Measurements from ENCODE around the gene TSSC4.

Gene TSSC4

DNA sequence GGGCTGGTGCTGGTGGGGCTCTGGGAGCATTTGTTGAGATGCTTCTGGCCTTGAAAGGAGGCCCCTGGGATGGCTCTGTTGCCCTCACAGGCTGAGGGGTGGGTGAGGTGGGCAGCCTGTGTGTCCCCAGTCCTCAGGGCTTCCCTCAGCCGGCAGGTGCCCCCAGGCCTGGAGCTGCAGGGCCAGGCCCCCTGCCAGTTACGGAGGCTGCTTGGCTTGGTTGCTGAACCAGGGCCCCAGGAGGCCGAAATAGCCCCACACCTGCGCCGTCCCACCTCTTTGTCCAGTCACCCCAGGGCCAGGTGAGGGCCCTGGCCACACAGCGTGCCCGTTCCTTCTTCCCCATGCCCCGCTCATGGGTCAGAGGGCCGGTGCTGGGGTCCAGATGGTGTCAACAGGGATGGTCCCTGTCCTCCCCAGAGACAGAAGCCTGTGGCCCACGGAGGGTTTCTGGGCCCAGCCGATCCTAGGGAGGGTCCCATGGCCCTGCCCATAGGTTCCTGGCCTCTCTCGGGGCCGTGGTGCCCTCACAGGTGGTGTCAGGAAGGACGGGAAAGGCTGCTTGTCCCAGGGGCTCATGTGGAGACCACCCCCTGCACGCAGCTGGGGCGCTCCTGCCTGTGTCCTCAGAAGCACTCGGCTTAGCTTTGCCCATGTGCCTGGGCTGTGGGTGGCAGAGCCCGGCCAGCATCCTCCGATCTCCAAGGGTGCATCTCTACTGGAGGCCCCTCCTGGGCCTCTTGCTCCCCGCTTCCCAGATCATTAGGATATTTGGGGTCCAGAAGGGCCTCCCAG lies 9.2 kb upstream of the TSSC4 start:
- H3K4me3 ChIP-seq (ENCODE audit: low read depth in 1 of 2, low read length in 1 of 2) = no peak overlapping the region
- no peak overlapping the region for H3K27ac ChIP-seq
- no peaks in the 10 kb centered on the region for H3K27me3 ChIP-seq
- no peaks in the 10 kb centered on the region for H3K4me1 ChIP-seq (ENCODE audit: control insufficient read depth in 1 of 2, insufficient read depth in 1 of 2, low read depth in 1 of 2, low read length in 1 of 2)
- H3K9me3 ChIP-seq = no peaks in the 10 kb centered on the region
- H3K36me3 ChIP-seq = no peaks in the 10 kb centered on the region
- TF ChIP-seq, protein P1, sequence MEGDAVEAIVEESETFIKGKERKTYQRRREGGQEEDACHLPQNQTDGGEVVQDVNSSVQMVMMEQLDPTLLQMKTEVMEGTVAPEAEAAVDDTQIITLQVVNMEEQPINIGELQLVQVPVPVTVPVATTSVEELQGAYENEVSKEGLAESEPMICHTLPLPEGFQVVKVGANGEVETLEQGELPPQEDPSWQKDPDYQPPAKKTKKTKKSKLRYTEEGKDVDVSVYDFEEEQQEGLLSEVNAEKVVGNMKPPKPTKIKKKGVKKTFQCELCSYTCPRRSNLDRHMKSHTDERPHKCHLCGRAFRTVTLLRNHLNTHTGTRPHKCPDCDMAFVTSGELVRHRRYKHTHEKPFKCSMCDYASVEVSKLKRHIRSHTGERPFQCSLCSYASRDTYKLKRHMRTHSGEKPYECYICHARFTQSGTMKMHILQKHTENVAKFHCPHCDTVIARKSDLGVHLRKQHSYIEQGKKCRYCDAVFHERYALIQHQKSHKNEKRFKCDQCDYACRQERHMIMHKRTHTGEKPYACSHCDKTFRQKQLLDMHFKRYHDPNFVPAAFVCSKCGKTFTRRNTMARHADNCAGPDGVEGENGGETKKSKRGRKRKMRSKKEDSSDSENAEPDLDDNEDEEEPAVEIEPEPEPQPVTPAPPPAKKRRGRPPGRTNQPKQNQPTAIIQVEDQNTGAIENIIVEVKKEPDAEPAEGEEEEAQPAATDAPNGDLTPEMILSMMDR (IDR thresholded peaks at IDR 0.05) = no peak

DNA sequence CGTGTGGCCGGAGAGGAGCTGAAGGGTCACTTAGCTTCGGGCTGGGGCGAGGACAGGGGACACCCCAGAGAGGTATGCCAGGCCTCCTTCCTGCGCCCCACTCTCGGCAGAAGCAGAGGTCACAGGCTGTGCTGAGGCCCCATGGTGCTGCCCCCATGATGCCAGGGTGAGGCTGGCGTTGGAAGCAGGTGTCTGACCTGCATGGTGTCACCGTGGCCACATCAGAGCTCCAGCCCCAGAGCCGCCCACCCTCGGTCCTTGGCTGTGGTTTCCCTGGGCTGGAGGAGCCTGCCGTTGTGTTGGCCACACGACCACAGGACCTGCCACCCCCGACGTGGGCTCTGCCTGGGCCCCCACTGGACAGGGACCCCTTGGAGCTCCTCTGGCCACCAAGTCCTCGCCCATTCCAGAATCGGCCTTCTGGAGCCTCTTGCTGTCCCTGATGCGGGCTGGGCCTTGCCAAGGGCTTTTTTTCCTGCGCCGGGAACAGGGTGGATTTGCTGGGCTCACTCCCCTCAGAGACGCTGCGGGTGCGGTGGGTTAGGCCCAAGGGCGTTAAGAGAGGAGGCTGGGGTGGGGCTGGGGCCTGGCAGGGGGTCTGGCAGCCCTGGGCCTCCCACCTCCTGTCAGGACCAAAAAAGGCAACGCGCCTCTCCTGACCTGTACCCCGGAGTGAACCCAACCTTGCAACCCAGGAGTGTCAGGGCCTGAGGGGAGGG lies 8.2 kb upstream of the TSSC4 start:
- Histone ChIP-seq H3K27me3 (no peaks in the 10 kb centered on the region), H3K4me3 (ENCODE audit: low read depth in 1 of 2, low read length in 1 of 2) (no peak overlapping the region), H3K27ac (no peak overlapping the region), H3K9me3 (no peaks in the 10 kb centered on the region), H3K36me3 (no peaks in the 10 kb centered on the region), H3K4me1 (ENCODE audit: control insufficient read depth in 1 of 2, insufficient read depth in 1 of 2, low read depth in 1 of 2, low read length in 1 of 2) (no peaks in the 10 kb centered on the region)
- TF ChIP-seq, protein P1 (IDR thresholded peaks at IDR 0.05) = no peak

DNA sequence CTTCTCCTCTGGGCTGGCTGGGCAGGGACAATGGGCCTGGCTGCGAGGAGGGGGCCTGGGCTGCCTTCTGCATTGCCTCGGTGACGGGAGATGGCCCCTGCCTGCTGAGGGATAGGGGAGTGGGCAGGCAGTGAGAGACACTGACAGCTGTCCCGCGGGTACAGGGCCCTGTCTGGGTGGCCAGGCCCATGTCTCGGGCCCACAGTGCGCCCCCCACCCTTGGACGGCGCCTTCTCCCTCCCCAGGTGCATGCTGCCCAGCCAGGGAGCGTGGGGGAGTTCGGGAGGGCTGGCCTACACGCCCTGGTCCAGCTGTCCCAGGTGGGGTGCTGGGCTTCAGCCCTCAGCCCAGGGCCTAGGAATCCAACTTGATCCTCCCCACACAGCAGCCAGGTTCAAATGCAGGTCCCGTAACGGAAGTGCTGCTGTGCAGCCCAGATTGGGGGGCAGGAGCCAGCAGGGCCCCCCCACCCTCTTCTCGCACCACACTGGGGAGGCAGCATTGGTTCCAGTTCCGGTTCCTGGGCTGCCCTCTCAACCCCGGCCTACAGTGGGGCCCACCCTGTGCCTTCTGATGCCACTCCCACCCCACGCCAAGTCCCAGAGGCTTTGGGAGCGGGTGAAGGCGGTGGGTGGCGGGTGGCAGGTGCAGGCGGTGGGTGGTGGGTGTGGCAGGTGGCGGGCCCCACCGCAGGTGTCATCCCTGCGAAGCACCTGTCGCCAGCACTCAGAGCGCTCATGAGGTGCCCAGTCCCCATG lies 7.3 kb upstream of the TSSC4 start:
- H3K4me1 ChIP-seq (ENCODE audit: control insufficient read depth in 1 of 2, insufficient read depth in 1 of 2, low read depth in 1 of 2, low read length in 1 of 2) = no peaks in the 10 kb centered on the region
- H3K4me3 ChIP-seq (ENCODE audit: low read depth in 1 of 2, low read length in 1 of 2) = no peak overlapping the region
- H3K27ac ChIP-seq = no peak overlapping the region
- TF ChIP-seq, protein P1 (IDR thresholded peaks at IDR 0.05) = no peak
- no peaks in the 10 kb centered on the region for H3K27me3 ChIP-seq
- H3K36me3 ChIP-seq = no peaks in the 10 kb centered on the region
- H3K9me3 ChIP-seq = no peaks in the 10 kb centered on the region

DNA sequence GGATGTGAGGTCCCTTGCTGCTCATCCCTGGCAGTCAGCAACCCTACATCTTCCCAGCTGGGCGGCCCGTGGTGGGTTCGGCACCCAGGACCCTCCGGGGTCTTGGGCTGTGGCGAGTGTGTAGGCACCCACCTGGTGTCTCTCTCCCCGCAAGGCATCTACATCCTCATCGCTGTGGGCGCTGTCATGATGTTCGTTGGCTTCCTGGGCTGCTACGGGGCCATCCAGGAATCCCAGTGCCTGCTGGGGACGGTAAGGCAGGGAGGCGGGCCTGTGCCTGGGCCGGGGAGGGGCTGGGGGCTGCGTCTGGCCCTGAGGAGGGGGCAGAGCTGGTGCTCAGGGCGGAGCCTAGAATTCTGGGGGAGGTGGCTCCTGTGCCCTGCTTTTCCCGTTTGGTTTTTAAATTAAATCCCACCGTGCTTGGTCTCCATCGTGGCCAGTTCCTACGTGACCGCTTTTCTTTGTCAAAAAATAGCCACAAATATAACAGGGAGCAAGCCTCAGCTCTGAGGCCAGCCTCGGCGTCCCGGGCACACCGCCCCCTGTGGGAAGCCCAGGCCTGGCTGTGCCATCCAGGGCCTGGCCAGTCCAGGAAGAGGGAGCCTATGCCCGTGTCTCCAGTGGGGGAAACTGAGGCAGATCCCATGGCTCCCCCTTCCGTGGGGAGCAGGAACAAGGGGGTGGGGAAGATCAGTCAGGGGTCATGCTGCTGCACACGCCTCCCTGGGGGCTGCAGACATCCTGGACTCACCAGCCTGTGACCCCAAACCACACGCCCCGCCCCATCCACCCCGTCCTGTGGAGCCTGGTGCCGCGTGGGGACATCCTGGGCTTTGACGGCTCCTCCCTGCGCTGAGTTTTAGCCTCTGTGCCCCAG lies 6.4 kb upstream of the TSSC4 start:
- H3K27ac ChIP-seq = no peak overlapping the region
- H3K36me3 ChIP-seq = no peaks in the 10 kb centered on the region
- H3K9me3 ChIP-seq = no peaks in the 10 kb centered on the region
- no peaks in the 10 kb centered on the region for H3K27me3 ChIP-seq
- H3K4me1 ChIP-seq (ENCODE audit: control insufficient read depth in 1 of 2, insufficient read depth in 1 of 2, low read depth in 1 of 2, low read length in 1 of 2) = peaks cover under 1 to 3% of the 10 kb centered on the region in 2 experiments
- no peak overlapping the region for H3K4me3 ChIP-seq (ENCODE audit: low read depth in 1 of 2, low read length in 1 of 2)
- TF ChIP-seq, protein P1 (IDR thresholded peaks at IDR 0.05) = no peak

DNA sequence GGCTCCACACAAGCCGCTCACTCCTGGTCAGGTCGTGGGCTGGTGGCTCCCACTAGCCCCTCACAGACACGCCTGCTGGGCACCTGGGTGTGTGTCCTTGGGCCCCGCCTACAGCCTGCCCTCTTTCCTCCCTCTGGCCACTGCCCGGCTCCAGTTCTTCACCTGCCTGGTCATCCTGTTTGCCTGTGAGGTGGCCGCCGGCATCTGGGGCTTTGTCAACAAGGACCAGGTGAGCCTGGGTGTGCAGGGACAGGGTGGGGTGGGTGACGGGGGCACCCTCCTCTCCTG lies 5.8 kb upstream of the TSSC4 start:
- H3K27me3 ChIP-seq = no peaks in the 10 kb centered on the region
- no peaks in the 10 kb centered on the region for H3K9me3 ChIP-seq
- H3K4me1 ChIP-seq (ENCODE audit: control insufficient read depth in 1 of 2, insufficient read depth in 1 of 2, low read depth in 1 of 2, low read length in 1 of 2) = peaks cover 6 to 9% of the 10 kb centered on the region in 2 experiments
- H3K27ac ChIP-seq = no peak overlapping the region
- no peaks in the 10 kb centered on the region for H3K36me3 ChIP-seq
- no peak overlapping the region for H3K4me3 ChIP-seq (ENCODE audit: low read depth in 1 of 2, low read length in 1 of 2)
- TF ChIP-seq, protein P1 (IDR thresholded peaks at IDR 0.05) = no peak

All from neutrophil (primary cell).